Kidney epithelial cell (primary cell): ENCODE data around the gene PMFBP1. TPM values are rescaled to one million over a fixed set of nuclear protein-coding genes. Genes with fewer than 3 reads are reported as not detected.

Experiments used
- DNase-seq: peaks from one replicate; pipeline ENCODE4 v3.0.0-alpha.2; 2010; ENCODE audit warnings: low read depth
- H3K27me3 ChIP-seq: 2 replicates; pipeline ENCODE4 v1.6.0; 2011; ENCODE audit warnings: low read length; ENCODE audit not compliant: control insufficient read depth, insufficient read depth
- H3K36me3 ChIP-seq: 2 replicates; pipeline ENCODE4 v1.5.1; 2011; ENCODE audit warnings: low read length; ENCODE audit not compliant: control insufficient read depth, insufficient read depth
- H3K4me3 ChIP-seq: 2 replicates; pipeline ENCODE4 v1.5.1; 2011; ENCODE audit warnings: low read depth, mild to moderate bottlenecking, control low read depth, low read length
- CTCF ChIP-seq: IDR thresholded peaks from 2 replicates; pipeline ENCODE4 v1.5.1; 2011; ENCODE audit warnings: mild to moderate bottlenecking, moderate library complexity, low read length, control low read depth, inconsistent platforms; ENCODE audit not compliant: insufficient read depth, poor library complexity, severe bottlenecking
- total RNA-seq: library from RNA; depleted of rRNA; stranded (reverse); fragments of >200 nt; gene quantifications from 2 replicates; pipeline ENCODE4 v1.2.3, GENCODE V29; 2015

The PMFBP1 gene
- total RNA-seq, 1 donor from 2014 or later, result not detected

GRCh38 chr16:72195609-72196008 lies 23.7 kb upstream of the PMFBP1 start:
- no peak for DNase-seq
- Histone ChIP-seq H3K27me3 (no peaks in the 10 kb centered on the region), H3K36me3 (no peaks in the 10 kb centered on the region), H3K4me3 (no peak overlapping the region)
- peak; percentile 13 for TF ChIP-seq CTCF

GRCh38 chr16:72191551-72191950 lies 19.6 kb upstream of the PMFBP1 start:
- Histone ChIP-seq H3K4me3 (no peak overlapping the region), H3K36me3 (no peaks in the 10 kb centered on the region), H3K27me3 (no peaks in the 10 kb centered on the region)
- TF ChIP-seq CTCF, result no peak
- DNase-seq, result no peak

GRCh38 chr16:72189865-72190371 lies 18.0 kb upstream of the PMFBP1 start:
- H3K36me3 ChIP-seq, result no peaks in the 10 kb centered on the region
- no peak for DNase-seq
- no peaks in the 10 kb centered on the region for H3K27me3 ChIP-seq
- no peak for TF ChIP-seq CTCF
- no peak overlapping the region for H3K4me3 ChIP-seq

GRCh38 chr16:72188541-72188940 lies 16.6 kb upstream of the PMFBP1 start:
- no peaks in the 10 kb centered on the region for H3K27me3 ChIP-seq
- no peaks in the 10 kb centered on the region for H3K36me3 ChIP-seq
- no peak for DNase-seq
- TF ChIP-seq CTCF, result no peak
- H3K4me3 ChIP-seq, result no peak overlapping the region

- no peaks in the 10 kb centered on the region for H3K36me3 ChIP-seq
- DNase-seq, result no peak
- H3K4me3 ChIP-seq, result no peak overlapping the region
- no peak for TF ChIP-seq CTCF
- H3K27me3 ChIP-seq, result no peaks in the 10 kb centered on the region
Measured at GRCh38 chr16:72187551-72187950, 15.6 kb upstream of the PMFBP1 start.

GRCh38 chr16:72182976-72183375 lies 11.0 kb upstream of the PMFBP1 start:
- H3K36me3 ChIP-seq, result no peaks in the 10 kb centered on the region
- H3K4me3 ChIP-seq, result no peak overlapping the region
- DNase-seq, result no peak
- no peaks in the 10 kb centered on the region for H3K27me3 ChIP-seq
- TF ChIP-seq CTCF, result no peak
